SJCRH30 (cell line): ENCODE measurements around the gene PRODH2. TPM values are rescaled to one million over a fixed set of nuclear protein-coding genes. Genes with fewer than 3 reads are reported as not detected.
"Not testable (repeated sequence)": the region's sequence is repeated elsewhere in the genome, so short reads cannot be mapped to it uniquely, and the experiment has no call there.

Experiments used
- DNase-seq, 2 experiments: peaks; one replicate each; pipeline ENCODE4 v3.0.0-alpha.2; 2015 to 2020
- H3K27ac ChIP-seq: fragments of 250-450 bp; sonication (Bioruptor Pico); 2 replicates; pipeline ENCODE4 v1.5.1; 2020; ENCODE audit warnings: mild to moderate bottlenecking, moderate library complexity
- H3K27me3 ChIP-seq: fragments of 250-450 bp; sonication (Bioruptor Pico); 2 replicates; pipeline ENCODE4 v1.5.1; 2020; ENCODE audit warnings: mild to moderate bottlenecking, moderate library complexity
- H3K36me3 ChIP-seq: fragments of 250-450 bp; sonication (Bioruptor Pico); 2 replicates; pipeline ENCODE4 v1.5.1; 2020; ENCODE audit warnings: mild to moderate bottlenecking, moderate library complexity
- H3K4me1 ChIP-seq: fragments of 250-450 bp; sonication (Bioruptor Pico); 2 replicates; pipeline ENCODE4 v1.5.1; 2020; ENCODE audit warnings: mild to moderate bottlenecking, moderate library complexity
- H3K4me3 ChIP-seq: fragments of 250-450 bp; sonication (Bioruptor Pico); 2 replicates; pipeline ENCODE4 v1.5.1; 2020; ENCODE audit warnings: mild to moderate bottlenecking, moderate library complexity
- H3K9me3 ChIP-seq: fragments of 250-450 bp; sonication (Bioruptor Pico); replicated peaks from 2 replicates; pipeline ENCODE4 v1.5.1; 2020; ENCODE audit warnings: mild to moderate bottlenecking, moderate library complexity
- total RNA-seq: library from RNA; depleted of rRNA; stranded (reverse); fragments of >200 nt; shearing (Covaris generic); gene quantifications from 2 replicates; pipeline ENCODE4 v1.2.3, GENCODE V29; 2014

Gene PRODH2
- total RNA-seq, 1 experiment from 2014 or later: not detected

DNA sequence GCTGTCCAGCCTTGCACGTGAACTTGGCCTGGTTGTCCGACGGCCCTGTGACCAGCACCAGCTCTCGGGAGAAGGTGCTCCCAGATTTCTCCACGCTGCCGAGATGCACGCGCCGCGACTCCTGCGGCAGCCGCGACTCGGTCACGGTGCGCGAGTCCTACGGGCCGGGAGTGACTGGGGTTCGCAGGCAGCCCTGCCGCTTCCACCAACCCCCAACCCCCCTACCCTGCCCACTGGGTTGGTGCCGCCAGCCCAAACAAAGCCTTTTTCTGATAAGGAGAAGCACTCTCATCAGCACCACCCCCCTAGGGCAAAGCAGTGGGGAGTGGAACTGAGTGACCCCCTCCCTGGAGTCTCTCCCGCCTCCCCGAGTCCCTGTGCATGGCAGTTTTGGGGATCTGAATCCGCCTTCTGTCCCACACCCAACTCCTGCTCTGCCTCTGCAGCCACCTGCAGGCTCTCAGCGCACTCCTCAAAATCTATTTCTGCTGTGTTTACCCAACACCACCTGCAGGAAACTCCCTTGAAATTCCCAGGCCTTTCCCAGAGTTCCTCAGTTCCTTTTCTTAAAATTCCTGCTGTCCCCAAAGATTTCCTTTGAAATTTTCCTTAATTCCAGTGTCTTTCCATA, 33.5 kb upstream of the PRODH2 start:
- H3K36me3 ChIP-seq: no peaks in the 10 kb centered on the region
- no peak overlapping the region for H3K4me3 ChIP-seq
- peaks cover 22% of the 10 kb centered on the region for H3K27me3 ChIP-seq
- no peaks in the 10 kb centered on the region for H3K9me3 ChIP-seq
- DNase-seq: no peak
- H3K4me1 ChIP-seq: no peaks in the 10 kb centered on the region
- no peak overlapping the region for H3K27ac ChIP-seq

- Histone ChIP-seq H3K36me3 (no peaks in the 10 kb centered on the region), H3K9me3 (no peaks in the 10 kb centered on the region), H3K4me3 (no peak overlapping the region), H3K4me1 (no peaks in the 10 kb centered on the region), H3K27me3 (peaks cover 20% of the 10 kb centered on the region), H3K27ac (no peak overlapping the region)
- no peak for DNase-seq
Observed at GRCh38 chr19:35845215-35846037, 32.8 kb upstream of the PRODH2 start.

- no peak overlapping the region for H3K27ac ChIP-seq
- H3K27me3 ChIP-seq: peaks cover 14% of the 10 kb centered on the region
Observed at GRCh38 chr19:35844482-35845214, 32.0 kb upstream of the PRODH2 start.

GRCh38 chr19:35843676-35844481, 31.2 kb upstream of the PRODH2 start:
- no peak for DNase-seq
- Histone ChIP-seq H3K4me1 (no peaks in the 10 kb centered on the region), H3K36me3 (no peaks in the 10 kb centered on the region), H3K27ac (no peak overlapping the region), H3K9me3 (no peaks in the 10 kb centered on the region), H3K27me3 (peaks cover 7% of the 10 kb centered on the region), H3K4me3 (no peak overlapping the region)

More at GRCh38 chr19:35844482-35845214, 32.0 kb upstream of the PRODH2 start:
- Histone ChIP-seq H3K4me3 (no peak overlapping the region), H3K4me1 (no peaks in the 10 kb centered on the region), H3K9me3 (no peaks in the 10 kb centered on the region), H3K36me3 (no peaks in the 10 kb centered on the region)
- DNase-seq: no peak

GRCh38 chr19:35842666-35843272, 30.1 kb upstream of the PRODH2 start:
- Histone ChIP-seq H3K36me3 (no peaks in the 10 kb centered on the region), H3K27ac (no peak overlapping the region), H3K4me1 (no peaks in the 10 kb centered on the region), H3K9me3 (no peaks in the 10 kb centered on the region), H3K27me3 (peaks cover 4% of the 10 kb centered on the region; the same call in 1 of the 2 replicates), H3K4me3 (no peak overlapping the region)
- DNase-seq: no peak

GRCh38 chr19:35841961-35842595, 29.4 kb upstream of the PRODH2 start:
- H3K4me3 ChIP-seq: no peak overlapping the region
- no peak overlapping the region for H3K27ac ChIP-seq
- peaks cover 4% of the 10 kb centered on the region; the same call in 1 of the 2 replicates for H3K27me3 ChIP-seq
- DNase-seq: no peak
- H3K36me3 ChIP-seq: no peaks in the 10 kb centered on the region
- no peaks in the 10 kb centered on the region for H3K4me1 ChIP-seq
- no peaks in the 10 kb centered on the region for H3K9me3 ChIP-seq

GRCh38 chr19:35836096-35836495, 23.5 kb upstream of the PRODH2 start:
- not testable (repeated sequence) for H3K27ac ChIP-seq, H3K4me3 ChIP-seq, H3K36me3 ChIP-seq, H3K4me1 ChIP-seq, H3K9me3 ChIP-seq, DNase-seq
- H3K27me3 ChIP-seq: peaks cover 12% of the 10 kb centered on the region; the same call in 1 of the 2 replicates

GRCh38 chr19:35833972-35834371, 21.3 kb upstream of the PRODH2 start:
- Histone ChIP-seq H3K4me1 (no peaks in the 10 kb centered on the region), H3K27me3 (peaks cover 12% of the 10 kb centered on the region; the same call in 1 of the 2 replicates), H3K9me3 (no peaks in the 10 kb centered on the region), H3K27ac (no peak overlapping the region), H3K4me3 (no peak overlapping the region), H3K36me3 (no peaks in the 10 kb centered on the region)
- DNase-seq: no peak

GRCh38 chr19:35832054-35832453, 19.4 kb upstream of the PRODH2 start:
- Histone ChIP-seq H3K27ac (no peak overlapping the region), H3K4me1 (no peaks in the 10 kb centered on the region), H3K4me3 (no peak overlapping the region), H3K9me3 (no peaks in the 10 kb centered on the region), H3K27me3 (peaks cover 8% of the 10 kb centered on the region; the same call in 1 of the 2 replicates), H3K36me3 (no peaks in the 10 kb centered on the region)
- no peak for DNase-seq

DNA sequence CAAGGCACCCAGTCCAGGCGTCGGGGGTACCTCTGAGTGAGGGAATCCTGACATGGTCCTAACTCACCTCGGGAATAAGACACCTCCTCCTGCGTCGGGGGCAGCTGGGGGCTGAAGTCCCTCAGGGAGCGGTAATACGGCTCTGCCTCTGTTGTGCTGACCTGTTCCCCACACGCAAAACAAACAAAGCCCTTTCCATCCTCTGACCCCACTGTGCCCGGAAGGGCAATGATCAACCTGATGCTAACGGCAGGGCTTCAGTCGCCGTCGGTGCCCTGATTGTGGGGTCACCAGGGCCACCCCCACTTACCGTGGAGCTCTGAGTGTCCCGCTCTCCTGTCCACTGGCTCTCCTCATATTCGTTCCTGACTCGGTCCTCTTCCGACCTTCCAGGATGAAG, 18.3 kb upstream of the PRODH2 start:
- Histone ChIP-seq H3K27me3 (0 out of 2 replicates have a peak, but pooled peaks cover 3% of the 10 kb centered on the region), H3K36me3 (no peaks in the 10 kb centered on the region), H3K9me3 (no peaks in the 10 kb centered on the region), H3K4me3 (no peak overlapping the region), H3K4me1 (no peaks in the 10 kb centered on the region), H3K27ac (no peak overlapping the region)
- no peak for DNase-seq

GRCh38 chr19:35828692-35829301, 16.2 kb upstream of the PRODH2 start:
- H3K9me3 ChIP-seq: no peaks in the 10 kb centered on the region
- DNase-seq: peak; percentile 66 to 79
- H3K4me3 ChIP-seq: no peak overlapping the region
- no peak overlapping the region for H3K27ac ChIP-seq
- no peaks in the 10 kb centered on the region for H3K4me1 ChIP-seq
- H3K27me3 ChIP-seq: 0 out of 2 replicates have a peak, but pooled peaks cover 2% of the 10 kb centered on the region
- H3K36me3 ChIP-seq: no peaks in the 10 kb centered on the region

GRCh38 chr19:35824150-35824549, 11.5 kb upstream of the PRODH2 start:
- no peak overlapping the region for H3K27ac ChIP-seq
- no peaks in the 10 kb centered on the region for H3K9me3 ChIP-seq
- H3K4me1 ChIP-seq: no peaks in the 10 kb centered on the region
- DNase-seq: no peak
- no peaks in the 10 kb centered on the region for H3K36me3 ChIP-seq
- H3K4me3 ChIP-seq: no peak overlapping the region
- 0 out of 2 replicates have a peak, but pooled peaks cover 2% of the 10 kb centered on the region for H3K27me3 ChIP-seq

DNA sequence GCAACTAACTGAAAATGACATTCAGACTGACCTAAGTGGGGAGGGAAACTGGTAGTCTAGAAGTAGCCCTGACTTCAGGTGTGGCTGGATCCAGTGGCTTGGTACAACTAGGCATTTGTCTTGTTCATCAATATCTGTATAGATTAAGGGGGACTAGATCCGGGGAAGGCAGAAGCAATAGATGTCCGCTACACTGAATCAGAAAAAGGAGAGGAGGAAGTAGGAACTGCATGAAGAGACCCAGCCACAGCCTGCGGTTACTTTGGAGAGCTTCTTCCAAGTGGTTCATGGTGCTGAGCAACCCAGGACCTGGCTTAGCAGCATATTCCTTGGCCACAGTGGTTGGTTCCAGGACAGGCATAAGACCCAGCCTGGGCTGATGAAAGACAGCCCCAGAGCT, 9.9 kb upstream of the PRODH2 start:
- H3K36me3 ChIP-seq: no peaks in the 10 kb centered on the region
- 0 out of 2 replicates have a peak, but pooled peaks cover 2% of the 10 kb centered on the region for H3K27me3 ChIP-seq
- H3K4me1 ChIP-seq: no peaks in the 10 kb centered on the region
- H3K27ac ChIP-seq: no peak overlapping the region
- DNase-seq: no peak
- no peaks in the 10 kb centered on the region for H3K9me3 ChIP-seq
- H3K4me3 ChIP-seq: no peak overlapping the region
